T-helper 17 cell (primary cell): Measurements from ENCODE around the gene ALKBH7. TPM values are rescaled to one million over a fixed set of nuclear protein-coding genes. Genes with fewer than 3 reads are reported as not detected.
"Not testable (repeated sequence)": the region's sequence is repeated elsewhere in the genome, so short reads cannot be mapped to it uniquely, and the experiment has no call there.

Source experiments
- ATAC-seq: fragments of 150-1000 bp; cut with Tn5 transposase; 2 replicates; pipeline ENCODE4 v1.10.0; 2021; ENCODE audit warnings: mild to moderate bottlenecking, moderate library complexity
- DNase-seq, 3 donors: peaks; one replicate each; pipeline versions ENCODE4 v3.0.0 to v3.0.0-alpha.2; 2020 to 2021
- H3K9me3 ChIP-seq: one replicate; pipeline ENCODE4 v1.7.0; 2013; ENCODE audit warnings: low read length, mild to moderate bottlenecking; ENCODE audit not compliant: control insufficient read depth, poor library complexity, severe bottlenecking
- H3K27ac Mint-ChIP-seq: one replicate; pipeline ENCODE4 v1.8.0; 2022; ENCODE audit warnings: mild to moderate bottlenecking, moderate library complexity, mixed read lengths
- H3K27me3 Mint-ChIP-seq: one replicate; pipeline ENCODE4 v1.8.0; 2022; ENCODE audit warnings: mixed read lengths
- H3K36me3 Mint-ChIP-seq: one replicate; pipeline ENCODE4 v1.8.0; 2022; ENCODE audit warnings: low read depth, mixed read lengths
- H3K4me1 Mint-ChIP-seq: one replicate; pipeline ENCODE4 v1.8.0; 2022; ENCODE audit warnings: mild to moderate bottlenecking, mixed read lengths
- H3K4me3 Mint-ChIP-seq: one replicate; pipeline ENCODE4 v1.8.0; 2022; ENCODE audit warnings: mild to moderate bottlenecking, moderate library complexity, mixed read lengths
- total RNA-seq, 4 donors: library from RNA in 2 of 4; stranded (reverse) in 2 of 4; gene quantifications; one replicate each; pipeline ENCODE4 v1.2.3 and lab custom pipeline; 2022 to 2026

Gene ALKBH7
- total RNA-seq, 2 donors from 2014 or later = 44.1 to 47.6 TPM

DNA sequence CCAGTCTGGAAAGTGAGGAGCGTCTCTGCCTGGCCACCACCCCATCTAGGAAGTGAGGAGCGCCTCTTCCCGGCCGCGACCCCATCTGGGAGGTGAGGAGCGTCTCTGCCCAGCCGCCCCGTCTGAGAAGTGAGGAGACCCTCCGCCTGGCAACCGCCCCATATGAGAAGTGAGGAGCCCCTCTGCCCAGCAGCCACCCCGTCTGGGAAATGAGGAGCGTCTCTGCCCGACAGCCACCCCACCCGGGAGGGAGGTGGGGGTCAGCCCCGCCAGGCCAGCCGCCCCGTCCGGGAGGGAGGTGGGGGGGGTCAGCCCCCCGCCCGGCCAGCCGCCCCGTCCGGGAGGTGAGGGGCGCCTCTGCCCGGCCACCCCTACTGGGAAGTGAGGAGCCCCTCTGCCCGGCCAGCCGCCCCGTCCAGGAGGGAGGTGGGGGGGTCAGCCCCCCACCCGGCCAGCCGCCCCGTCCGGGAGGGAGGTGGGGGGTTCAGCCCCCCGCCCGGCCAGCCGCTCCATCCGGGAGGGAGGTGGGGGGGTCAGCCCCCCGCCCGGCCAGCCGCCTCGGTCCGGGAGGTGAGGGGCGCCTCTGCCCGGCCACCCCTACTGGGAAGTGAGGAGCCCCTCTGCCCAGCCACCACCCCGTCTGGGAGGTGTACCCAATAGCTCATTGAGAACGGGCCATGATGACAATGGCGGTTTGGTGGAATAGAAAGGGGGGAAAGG lies 17.1 kb upstream of the ALKBH7 start:
- ATAC-seq, H3K27me3 Mint-ChIP-seq: not testable (repeated sequence)

DNA sequence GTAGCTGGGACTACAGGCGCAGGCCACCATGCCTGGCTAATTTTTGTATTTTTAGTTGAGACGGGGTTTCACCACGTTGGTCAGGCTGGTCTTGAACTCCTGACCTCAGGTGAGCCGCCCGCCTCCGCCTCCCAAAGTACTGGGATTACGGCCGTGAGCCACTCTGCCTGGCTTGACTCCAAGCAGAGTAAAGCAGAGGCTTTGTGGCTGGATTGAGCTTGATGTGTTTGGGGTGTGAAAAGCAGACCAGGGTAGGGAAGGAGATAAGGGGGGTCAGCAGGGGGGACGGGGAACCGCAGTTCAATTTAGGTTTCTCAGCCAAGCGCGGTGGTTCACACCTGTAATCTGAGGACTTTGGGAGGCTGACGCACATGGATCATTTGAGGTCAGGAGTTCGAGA lies 15.4 kb upstream of the ALKBH7 start:
- Mint-ChIP-seq H3K36me3 (peaks cover 2% of the 10 kb centered on the region), H3K4me1 (peaks cover 7% of the 10 kb centered on the region), H3K27ac (no peak overlapping the region), H3K4me3 (no peak overlapping the region), H3K27me3 (no peaks in the 10 kb centered on the region)
- H3K9me3 ChIP-seq = no peaks in the 10 kb centered on the region
- ATAC-seq (no peak), DNase-seq (no peak)

More for the DNA sequence above, 17.1 kb upstream of the ALKBH7 start:
- H3K27ac Mint-ChIP-seq, H3K36me3 Mint-ChIP-seq, H3K4me1 Mint-ChIP-seq, H3K4me3 Mint-ChIP-seq, DNase-seq, H3K9me3 ChIP-seq: not testable (repeated sequence)

DNA sequence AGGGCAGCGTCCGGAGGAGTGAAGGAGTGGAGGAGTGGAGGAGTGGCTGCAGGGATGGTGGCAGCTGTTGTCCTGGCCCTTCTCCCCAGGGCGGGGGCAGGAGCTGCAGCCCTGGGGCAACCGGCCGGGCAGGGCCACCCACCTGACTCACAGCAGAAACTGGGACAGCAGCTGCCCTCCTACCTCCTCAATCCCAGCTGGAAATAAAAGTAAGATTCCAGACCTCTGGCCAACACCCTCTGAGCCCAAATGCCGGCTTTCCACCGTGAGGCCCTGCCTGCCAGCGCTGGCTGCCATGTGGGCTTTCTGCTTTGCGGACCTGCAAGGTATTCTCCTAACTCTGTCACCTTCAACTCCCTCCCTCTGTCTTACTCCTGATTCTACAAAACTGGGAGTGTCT lies 14.6 kb upstream of the ALKBH7 start:
- H3K4me3 Mint-ChIP-seq = no peak overlapping the region
- no peak for ATAC-seq
- no peak overlapping the region for H3K27ac Mint-ChIP-seq

DNA sequence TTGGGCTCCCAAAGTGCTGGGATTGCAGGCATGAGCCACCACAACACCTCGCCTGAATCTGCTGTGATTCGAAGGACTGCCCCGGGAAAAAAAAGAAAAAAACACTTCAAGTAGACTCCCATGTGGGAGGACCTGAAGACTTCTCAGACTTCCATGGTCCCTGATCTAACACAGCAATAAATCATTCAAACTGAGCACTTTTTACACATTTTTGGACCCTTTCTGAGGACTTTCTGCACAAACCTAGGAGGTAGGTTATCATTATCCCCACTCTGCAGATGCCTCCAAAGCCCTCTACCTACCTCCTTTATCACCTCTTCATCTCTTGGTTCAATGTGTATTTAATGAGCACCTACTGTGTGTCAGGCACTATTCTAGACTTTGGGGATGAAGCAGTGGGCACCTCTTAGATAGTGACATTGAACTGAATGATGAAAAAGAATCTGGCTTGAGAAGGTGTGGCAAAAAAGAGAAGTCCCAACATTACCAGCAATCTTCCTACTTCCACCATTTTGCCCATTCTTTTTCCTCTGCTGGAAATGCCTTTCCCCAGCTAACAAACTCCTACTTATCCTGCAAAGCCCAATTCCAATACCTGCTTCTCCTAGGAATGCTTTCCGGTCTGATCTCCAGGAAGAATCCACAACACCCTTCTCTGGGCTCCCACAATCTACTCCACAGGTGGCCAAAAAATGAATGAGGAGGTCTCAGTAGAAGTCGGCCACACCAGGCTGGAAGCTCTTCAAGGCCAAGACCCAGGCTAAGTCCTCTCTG lies 12.8 kb upstream of the ALKBH7 start:
- Mint-ChIP-seq H3K36me3 (peaks cover 5% of the 10 kb centered on the region), H3K27ac (no peak overlapping the region), H3K27me3 (no peaks in the 10 kb centered on the region), H3K4me3 (peak overlapping the region; percentile 63), H3K4me1 (peaks cover 14% of the 10 kb centered on the region)
- no peaks in the 10 kb centered on the region for H3K9me3 ChIP-seq
- ATAC-seq (no peak), DNase-seq (no peak)

More for the DNA sequence above, 14.6 kb upstream of the ALKBH7 start:
- no peaks in the 10 kb centered on the region for H3K27me3 Mint-ChIP-seq
- no peak for DNase-seq
- H3K9me3 ChIP-seq = no peaks in the 10 kb centered on the region
- H3K36me3 Mint-ChIP-seq = peaks cover 5% of the 10 kb centered on the region
- H3K4me1 Mint-ChIP-seq = peaks cover 14% of the 10 kb centered on the region

DNA sequence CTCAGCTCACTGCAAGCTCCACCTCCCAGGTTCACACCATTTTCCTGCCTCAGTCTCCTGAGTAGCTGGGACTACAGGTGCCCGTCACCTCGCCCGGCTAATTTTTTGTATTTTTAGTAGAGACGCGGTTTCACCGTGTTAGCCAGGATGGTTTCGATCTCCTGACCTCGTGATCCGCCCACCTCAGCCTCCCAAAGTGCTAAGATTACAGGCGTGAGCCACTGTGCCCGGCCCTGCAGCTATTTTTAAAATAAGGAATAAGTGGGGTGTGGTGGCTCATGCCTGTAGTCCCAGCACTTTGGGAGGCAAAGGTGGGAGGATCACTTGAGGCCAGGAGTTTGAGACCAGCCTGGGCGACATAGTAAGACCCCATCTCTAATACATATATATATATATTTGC lies 12.1 kb upstream of the ALKBH7 start:
- not testable (repeated sequence) for DNase-seq, H3K4me3 Mint-ChIP-seq, H3K27me3 Mint-ChIP-seq, ATAC-seq, H3K9me3 ChIP-seq, H3K36me3 Mint-ChIP-seq
- Mint-ChIP-seq H3K4me1 (peaks cover 14% of the 10 kb centered on the region), H3K27ac (peak overlapping the region; percentile 45)

DNA sequence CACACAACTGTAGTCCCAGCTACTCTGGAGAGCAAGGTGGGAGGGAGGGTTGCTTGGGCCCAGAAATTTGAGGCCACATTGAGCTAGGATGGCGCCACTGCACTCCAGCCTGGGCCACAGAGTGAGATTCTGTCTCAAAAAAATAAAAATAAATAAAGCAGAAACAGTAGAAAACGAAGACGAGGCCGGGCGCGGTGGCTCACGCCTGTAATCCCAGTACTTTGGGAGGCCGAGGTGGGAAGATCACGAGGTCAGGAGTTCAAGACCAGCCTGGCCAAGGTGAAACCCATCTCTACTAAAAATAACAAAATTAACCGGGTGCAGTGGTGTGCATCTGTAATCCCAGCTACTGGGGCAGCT lies 11.8 kb upstream of the ALKBH7 start:
- not testable (repeated sequence) for H3K27me3 Mint-ChIP-seq, DNase-seq, H3K36me3 Mint-ChIP-seq, ATAC-seq, H3K9me3 ChIP-seq
- Mint-ChIP-seq H3K4me1 (peaks cover 14% of the 10 kb centered on the region), H3K27ac (peak overlapping the region; percentile 45), H3K4me3 (peak overlapping the region; percentile 98)

DNA sequence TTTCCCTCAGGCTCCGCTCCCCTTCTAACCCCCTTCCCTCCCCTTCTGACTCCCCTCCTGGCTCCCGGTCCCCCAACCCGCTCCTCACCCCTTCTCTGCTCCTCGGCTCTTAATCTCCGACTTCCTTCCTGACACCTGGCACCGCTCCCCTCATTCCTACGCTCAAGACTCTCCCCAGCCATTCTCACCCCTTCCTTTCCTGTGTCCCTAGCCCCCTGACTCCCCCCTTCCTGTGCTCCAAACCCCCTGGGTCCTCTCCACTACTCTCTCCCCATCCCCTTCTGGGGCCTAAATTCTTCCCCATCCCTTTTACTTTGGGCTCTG lies 10.6 kb upstream of the ALKBH7 start:
- ATAC-seq (no peak), DNase-seq (no peak)
- Mint-ChIP-seq H3K4me3 (peak overlapping the region; percentile 98), H3K4me1 (peaks cover 14% of the 10 kb centered on the region), H3K27me3 (no peaks in the 10 kb centered on the region), H3K27ac (peak overlapping the region; percentile 92), H3K36me3 (peaks cover 5% of the 10 kb centered on the region)
- no peaks in the 10 kb centered on the region for H3K9me3 ChIP-seq

DNA sequence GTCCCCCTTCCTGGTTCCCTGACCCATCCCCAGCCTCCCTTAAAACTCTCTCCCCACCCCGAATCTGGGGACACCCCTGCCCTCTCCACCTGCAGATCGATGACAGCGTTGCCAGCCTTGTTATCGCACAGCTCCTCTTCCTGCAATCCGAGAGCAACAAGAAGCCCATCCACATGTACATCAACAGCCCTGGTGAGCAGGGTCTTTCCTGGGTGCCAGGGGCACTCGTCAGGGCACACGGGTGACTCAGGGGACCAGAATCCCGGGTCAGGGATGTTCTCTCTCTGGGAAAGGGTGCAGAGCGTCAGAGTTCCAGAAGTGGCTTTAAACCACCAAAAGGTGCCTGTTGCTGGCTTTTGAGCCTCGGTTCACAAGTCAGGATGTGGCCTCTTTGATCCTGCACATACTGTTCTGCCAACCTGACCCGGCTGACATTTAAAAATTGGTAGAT lies 10.2 kb upstream of the ALKBH7 start:
- H3K4me3 Mint-ChIP-seq = peak overlapping the region; percentile 98
- no peaks in the 10 kb centered on the region for H3K27me3 Mint-ChIP-seq
- DNase-seq (no peak), ATAC-seq (peak; percentile 57)
- peaks cover 14% of the 10 kb centered on the region for H3K4me1 Mint-ChIP-seq
- H3K9me3 ChIP-seq = no peaks in the 10 kb centered on the region
- peaks cover 5% of the 10 kb centered on the region for H3K36me3 Mint-ChIP-seq
- H3K27ac Mint-ChIP-seq = peak overlapping the region; percentile 92

DNA sequence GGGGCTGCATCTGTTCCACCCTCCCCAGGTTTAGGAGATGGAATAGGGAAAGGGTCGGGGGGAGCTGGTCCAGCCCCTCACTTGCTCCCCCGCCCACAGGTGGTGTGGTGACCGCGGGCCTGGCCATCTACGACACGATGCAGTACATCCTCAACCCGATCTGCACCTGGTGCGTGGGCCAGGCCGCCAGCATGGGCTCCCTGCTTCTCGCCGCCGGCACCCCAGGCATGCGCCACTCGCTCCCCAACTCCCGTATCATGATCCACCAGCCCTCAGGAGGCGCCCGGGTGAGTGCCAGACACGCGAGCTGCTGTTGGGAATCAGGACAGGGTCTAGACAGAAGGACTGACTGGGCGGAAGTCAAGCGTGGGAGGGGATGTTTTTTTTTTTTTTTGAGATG lies 8.2 kb upstream of the ALKBH7 start:
- H3K27ac Mint-ChIP-seq = no peak overlapping the region
- H3K27me3 Mint-ChIP-seq = no peaks in the 10 kb centered on the region
- H3K4me1 Mint-ChIP-seq = peaks cover 17% of the 10 kb centered on the region
- ATAC-seq (no peak), DNase-seq (no peak)
- H3K9me3 ChIP-seq = no peaks in the 10 kb centered on the region
- no peak overlapping the region for H3K4me3 Mint-ChIP-seq
- peaks cover 3% of the 10 kb centered on the region for H3K36me3 Mint-ChIP-seq

DNA sequence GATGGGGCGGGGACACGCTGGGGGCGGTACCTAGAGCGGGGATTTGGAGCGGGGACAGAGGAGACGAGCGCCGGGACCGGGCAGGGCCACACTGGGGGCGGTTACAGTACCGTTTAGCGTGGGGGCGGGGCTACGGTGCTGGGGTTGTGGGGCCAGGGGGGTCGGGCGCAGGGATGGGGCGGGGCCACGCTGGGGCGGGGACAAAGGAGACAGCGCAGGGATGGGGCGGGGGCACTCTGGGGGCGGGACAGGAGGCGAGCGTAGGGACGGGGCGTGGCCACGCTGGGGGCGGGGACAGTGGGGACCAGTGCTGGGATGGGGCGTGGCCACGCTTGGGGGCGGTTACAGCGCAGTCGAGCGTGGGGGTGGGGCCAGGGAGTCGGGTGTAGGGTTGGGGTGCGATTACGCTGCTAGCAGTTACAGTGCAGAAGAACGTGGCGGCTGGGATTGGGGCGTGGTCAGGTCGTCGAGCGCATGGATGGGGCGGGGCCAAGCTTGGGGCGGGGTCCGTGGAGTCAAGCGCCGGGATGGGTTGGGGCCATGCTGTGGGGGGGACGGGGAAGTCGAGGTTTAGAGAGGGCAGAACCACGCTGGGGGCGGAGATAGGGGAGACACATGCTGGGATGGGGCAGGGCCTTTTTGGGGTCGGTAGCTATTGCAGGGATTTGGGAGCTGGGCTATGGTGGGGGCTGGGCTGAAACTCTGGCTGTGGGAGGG lies 660 bp downstream of the ALKBH7 start:
- Mint-ChIP-seq H3K4me3 (peak overlapping the region; percentile 93), H3K27me3 (no peaks in the 10 kb centered on the region)

DNA sequence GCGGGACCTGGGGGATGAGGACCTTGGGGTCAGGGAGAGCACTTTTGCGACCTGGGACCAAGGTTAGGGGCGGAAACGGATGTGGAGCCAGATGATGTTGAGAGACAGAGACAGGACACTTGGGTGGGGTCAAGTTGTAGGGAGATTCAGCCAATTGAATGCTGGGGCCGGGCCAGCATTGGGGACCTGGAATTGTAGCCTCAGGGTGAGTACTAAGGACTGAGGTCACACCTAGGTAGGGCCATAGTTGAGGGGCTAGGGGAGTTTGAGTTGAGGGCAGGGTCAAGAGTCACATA lies 1.2 kb downstream of the ALKBH7 start:
- no peak for DNase-seq
- no peak overlapping the region for H3K27ac Mint-ChIP-seq
- peak overlapping the region; percentile 93 for H3K4me3 Mint-ChIP-seq
- no peaks in the 10 kb centered on the region for H3K27me3 Mint-ChIP-seq
- ATAC-seq = no peak
- H3K36me3 Mint-ChIP-seq = peaks cover 2% of the 10 kb centered on the region
- peaks cover 19% of the 10 kb centered on the region for H3K4me1 Mint-ChIP-seq
- H3K9me3 ChIP-seq = no peaks in the 10 kb centered on the region

More for the DNA sequence above, 660 bp downstream of the ALKBH7 start:
- no peaks in the 10 kb centered on the region for H3K9me3 ChIP-seq
- peak; percentile 75 for ATAC-seq
- peak overlapping the region; percentile 85 for H3K27ac Mint-ChIP-seq
- H3K36me3 Mint-ChIP-seq = peaks cover 2% of the 10 kb centered on the region
- peak; percentile 97 to 99 (median 98) for DNase-seq
- peaks cover 19% of the 10 kb centered on the region for H3K4me1 Mint-ChIP-seq

DNA sequence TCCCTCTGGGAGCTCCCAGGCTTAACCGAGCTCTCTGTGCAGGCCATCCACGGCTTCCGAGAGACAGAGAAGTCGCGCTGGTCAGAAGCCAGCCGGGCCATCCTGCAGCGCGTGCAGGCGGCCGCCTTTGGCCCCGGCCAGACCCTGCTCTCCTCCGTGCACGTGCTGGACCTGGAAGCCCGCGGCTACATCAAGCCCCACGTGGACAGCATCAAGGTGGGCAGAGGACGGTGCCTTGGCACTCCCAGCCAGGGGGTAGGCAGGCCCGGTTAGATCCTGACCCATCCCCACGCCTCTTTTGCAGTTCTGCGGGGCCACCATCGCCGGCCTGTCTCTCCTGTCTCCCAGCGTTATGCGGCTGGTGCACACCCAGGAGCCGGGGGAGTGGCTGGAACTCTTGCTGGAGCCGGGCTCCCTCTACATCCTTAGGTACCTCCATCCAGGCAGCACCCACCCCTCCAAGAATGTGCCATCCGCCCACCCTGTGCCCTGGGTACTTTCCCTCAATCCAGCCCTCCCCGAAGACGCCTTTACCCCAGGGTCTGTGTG lies 1.6 kb downstream of the ALKBH7 start:
- Mint-ChIP-seq H3K27ac (no peak overlapping the region), H3K27me3 (no peaks in the 10 kb centered on the region), H3K4me1 (peaks cover 17% of the 10 kb centered on the region), H3K36me3 (peaks cover 2% of the 10 kb centered on the region), H3K4me3 (no peak overlapping the region)
- ATAC-seq (no peak), DNase-seq (no peak)
- H3K9me3 ChIP-seq = no peaks in the 10 kb centered on the region

DNA sequence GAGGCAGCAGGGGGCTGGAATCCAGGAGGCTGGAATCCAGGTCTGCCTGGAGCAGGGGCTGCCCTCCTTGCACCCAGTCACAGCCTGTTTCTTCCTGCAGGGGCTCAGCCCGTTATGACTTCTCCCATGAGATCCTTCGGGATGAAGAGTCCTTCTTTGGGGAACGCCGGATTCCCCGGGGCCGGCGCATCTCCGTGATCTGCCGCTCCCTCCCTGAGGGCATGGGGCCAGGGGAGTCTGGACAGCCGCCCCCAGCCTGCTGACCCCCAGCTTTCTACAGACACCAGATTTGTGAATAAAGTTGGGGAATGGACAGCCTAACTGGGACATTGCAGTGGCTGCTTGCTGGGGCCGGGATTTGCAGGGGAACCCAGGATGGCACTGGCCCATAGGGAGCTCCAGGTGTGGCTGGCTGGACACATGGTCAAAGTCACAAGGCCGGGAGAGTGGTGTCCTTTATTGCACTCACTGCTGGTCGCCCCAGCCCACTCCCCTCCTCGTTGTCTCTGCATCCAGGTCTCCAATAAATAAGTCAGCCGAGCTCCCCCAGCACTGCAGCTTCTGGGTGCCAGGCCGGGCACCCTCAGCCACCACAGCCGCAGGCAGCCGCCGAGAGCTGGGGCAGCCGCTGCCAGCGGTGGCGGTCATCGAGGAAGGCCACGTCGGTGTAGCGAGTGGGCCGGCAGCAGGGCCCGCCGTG lies 2.3 kb downstream of the ALKBH7 start:
- DNase-seq = no peak
- H3K4me3 Mint-ChIP-seq = peak overlapping the region; percentile 28
- peaks cover 11% of the 10 kb centered on the region for H3K4me1 Mint-ChIP-seq
- H3K27me3 Mint-ChIP-seq = no peaks in the 10 kb centered on the region
- H3K9me3 ChIP-seq = no peaks in the 10 kb centered on the region
- H3K27ac Mint-ChIP-seq = no peak overlapping the region
- no peak for ATAC-seq
- peaks cover under 1% of the 10 kb centered on the region for H3K36me3 Mint-ChIP-seq
